GM21529 (cell line): ENCODE measurements around the gene MAMLD1.

Source experiments
- ATAC-seq: cut with Tn5 transposase; IDR thresholded peaks from one replicate; pipeline ENCODE4 v1.9.1; 2021; ENCODE audit not compliant: unreplicated experiment

Gene MAMLD1

DNA sequence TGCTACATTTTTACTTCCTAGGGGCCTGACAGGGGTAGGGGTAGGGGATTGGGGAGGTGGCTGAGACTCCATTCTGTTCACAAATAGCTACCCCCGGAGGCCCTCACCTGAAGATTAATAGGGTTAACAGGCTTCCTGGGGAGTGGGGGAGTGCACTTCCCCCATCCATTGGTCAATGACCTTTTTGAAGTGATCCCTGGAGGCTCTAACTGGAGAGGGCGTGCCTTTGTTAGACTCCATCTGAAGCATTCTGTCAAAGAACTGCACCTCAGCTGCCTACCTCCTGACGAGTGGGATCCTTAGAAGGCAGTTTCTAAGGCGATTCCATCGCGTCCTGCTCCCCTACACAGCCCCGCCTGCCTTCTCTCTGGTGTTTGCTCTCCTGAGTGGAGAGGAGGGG is 195.3 kb downstream of the MAMLD1 start:
- no peak for ATAC-seq
